GM19023 (cell line): Measurements from ENCODE around the gene MCIDAS.
A peak's percentile ranks its signal among the peaks of the same experiment; 100 is the strongest.

ENCODE experiments used
- ATAC-seq: cut with Tn5 transposase; IDR thresholded peaks from one replicate; pipeline ENCODE4 v1.9.1; 2021; ENCODE audit warnings: mild to moderate bottlenecking, moderate library complexity; ENCODE audit not compliant: unreplicated experiment

MCIDAS gene

DNA sequence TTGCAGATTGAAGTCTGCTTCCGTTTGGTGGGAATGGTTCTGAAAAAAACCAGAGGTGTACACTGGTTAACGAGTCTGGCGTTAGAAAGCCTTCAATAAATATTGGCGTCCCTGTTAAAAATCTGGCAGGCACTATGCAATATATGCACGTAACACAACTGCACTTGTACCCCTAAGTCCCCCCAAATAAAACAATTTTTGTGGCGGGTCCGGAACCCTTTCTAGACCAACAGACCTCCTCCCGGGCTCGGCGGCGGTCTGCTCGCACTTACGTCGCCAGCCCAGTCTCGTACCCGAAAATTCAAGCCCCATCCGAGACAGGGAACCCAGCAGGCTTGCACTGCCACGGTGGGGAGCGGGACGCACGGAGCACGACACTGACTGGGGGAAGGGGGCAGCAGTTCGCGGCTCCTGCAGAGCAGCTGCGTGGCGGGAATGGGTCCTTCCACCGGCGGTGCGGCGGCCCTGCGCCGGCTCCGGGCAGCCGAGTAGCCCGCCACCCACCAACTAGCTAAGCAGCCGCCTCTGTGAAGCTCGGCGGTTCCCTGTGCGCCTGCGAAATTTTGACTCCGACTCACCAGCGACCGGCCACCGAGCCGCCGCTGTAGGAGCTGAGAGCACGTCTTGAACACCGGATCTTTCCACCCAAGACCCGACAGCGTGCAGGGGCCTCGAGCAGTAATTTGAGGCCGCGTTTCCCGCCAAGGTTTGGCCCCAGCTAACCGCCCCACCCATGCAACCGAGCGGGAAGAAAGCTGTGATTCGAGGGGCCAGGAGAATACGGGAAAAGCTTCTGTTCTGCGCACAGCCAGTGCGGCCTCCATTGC, 3.9 kb downstream of the MCIDAS start:
- ATAC-seq = no peak

DNA sequence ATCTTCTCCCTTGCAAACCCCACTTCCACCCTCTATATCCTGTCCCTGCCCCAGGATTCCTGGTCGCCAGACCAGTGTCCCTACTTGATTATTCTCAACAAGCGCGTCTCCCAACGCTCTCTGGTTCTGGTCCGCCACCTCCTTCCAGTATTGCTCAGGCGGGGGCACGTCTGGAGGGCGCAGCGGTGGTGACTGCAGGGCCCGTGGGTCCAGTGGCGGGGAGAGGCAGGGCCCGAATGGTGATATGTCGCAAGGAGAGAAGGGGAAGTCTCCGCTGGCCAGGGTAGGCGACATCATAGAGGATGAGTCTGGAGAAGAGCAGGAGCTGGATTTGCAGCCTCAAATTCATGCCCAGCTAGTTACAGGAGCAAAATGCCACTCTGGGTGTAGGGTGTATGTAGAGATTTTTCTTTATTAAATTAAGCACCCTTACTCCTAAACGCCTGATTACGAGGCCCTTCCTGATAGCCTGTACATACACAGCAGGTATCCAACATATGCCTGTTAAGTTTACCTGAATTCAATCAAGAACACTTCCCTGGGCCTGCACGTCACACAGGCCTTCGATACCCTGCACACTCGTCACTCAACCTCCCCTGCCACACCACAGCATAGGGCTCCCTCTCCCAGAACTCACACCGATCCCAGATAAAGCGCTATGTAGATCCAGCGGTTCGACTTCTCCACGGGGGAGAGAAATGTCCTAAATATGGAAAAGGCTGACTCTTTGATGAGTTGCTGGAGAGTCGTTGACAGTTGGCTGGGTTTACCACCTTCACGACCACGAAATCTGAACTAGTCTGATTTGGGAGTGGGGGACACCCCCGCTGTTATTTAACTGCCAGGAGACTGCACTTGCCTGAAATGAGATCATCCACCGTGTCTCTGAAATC, 4.8 kb downstream of the MCIDAS start:
- ATAC-seq = no peak

DNA sequence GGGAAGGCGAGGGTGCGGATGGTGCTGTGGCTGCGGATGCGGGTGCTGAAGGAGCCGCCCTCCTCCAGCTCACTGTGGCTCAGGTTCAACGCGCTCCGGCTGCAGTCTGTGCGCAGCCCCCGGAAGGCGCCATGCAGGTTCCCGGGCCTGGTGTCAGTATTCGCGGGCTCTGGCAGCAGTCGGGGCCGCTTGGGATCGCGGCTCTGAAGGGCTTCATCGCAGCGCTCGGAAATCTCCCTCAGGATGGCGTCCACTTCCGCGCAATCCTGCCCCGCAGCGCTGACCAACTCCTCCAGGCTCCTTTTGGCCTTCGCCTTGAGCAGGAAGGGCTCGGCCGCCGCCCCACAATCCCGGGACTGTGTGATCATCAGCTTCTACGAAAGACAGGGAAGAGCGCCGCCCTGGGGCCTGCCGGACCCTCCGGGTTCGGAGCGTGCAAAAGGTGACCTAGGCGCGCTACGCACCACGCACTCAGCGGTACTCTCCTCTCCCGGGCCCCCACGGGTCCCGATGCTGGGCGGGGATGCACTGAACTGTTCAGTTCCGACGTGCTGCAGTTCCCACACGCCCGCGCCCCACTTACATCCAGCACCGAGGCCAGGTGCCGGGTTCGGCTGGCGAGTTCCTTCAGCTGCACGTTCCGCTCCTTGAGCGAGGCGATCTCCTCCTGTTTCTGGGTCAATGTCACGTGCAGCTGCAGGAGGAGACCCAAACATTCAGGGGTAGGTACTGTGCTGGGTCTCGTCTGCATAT, 6.5 kb downstream of the MCIDAS start:
- ATAC-seq = no peak

DNA sequence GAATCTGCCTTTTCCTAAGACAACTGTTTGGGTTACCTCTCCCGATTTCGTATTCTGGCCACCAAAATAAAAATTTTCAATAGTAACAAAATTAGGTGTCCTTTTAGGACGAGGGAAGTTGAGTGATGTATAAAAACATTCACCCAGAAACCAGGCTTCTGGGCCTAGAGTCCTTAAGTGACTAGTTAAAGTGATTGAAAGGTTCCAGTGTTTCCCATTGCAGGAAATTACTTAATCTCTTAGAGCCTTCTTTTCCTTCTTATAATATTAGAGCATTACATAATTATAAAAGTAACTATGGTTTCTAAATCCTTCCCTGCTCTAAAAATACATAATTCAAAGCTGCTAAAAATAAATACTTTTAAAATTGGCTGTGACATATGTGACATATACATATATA, 7.3 kb downstream of the MCIDAS start:
- ATAC-seq = no peak

DNA sequence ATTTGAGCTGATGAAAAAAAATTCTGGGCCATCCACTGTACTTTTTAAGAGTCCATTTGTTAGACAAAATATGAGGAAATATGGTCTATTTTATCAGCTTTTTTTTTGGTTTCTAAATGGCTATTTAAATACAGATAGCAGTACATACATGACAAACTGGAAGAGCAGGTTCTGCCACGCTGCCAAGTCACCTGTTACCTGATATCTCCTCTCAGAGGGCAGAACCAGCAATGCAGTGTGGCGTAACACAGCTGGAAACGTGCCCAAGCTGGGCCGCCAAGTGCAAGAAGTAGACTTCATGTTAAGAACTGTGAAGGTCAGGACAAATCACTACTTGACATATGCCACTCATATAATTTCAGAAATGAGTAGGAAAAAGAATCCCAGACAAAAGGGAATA, 8.1 kb downstream of the MCIDAS start:
- no peak for ATAC-seq

DNA sequence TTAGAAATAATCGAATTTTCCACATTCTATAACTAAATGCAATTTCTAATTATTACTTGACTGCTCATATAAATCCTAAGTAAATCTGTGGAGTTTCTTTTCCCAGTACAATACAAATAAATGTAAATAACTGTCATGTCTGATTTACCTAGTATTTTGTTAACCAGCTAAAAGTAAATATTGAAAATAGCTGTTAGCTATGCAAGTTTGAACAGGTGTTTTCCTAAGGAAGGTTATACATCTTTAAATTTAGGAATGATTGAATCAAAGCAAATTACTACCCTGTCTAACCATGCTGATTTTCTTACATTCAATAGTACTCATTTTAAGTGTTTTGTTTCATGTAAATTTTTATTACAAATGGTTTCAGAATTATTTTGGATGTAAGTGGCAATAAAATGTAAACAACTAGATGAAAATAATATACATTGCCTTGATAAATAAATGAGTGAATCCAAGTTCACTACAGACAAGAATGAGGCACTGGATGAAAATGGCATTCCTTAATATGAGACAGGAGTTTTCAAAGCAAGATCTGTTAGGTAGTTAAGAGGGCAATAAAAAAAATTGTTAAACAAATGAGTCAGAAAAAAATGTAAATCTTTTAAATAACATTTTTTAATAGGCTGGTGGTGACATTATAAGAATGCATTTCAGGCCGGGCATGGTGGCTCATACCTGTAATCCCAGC, 15.8 kb downstream of the MCIDAS start:
- ATAC-seq = no peak

DNA sequence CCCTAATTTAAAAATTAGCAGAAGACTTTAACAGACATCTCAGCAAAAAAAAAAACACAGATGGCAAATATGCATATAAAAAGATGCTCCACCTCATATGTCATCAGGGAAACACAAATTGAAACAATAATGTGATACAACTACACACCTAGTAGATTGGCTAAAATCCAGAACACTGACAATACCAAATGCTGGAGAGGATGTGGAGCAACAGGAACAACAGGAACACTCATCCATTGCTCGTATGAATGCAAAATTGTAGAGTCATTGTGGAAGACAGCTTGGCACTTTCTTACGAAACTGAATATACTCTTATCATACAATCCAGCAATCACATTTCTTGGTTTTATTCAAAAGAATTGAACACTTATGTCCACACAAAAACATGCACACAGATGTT, 22.1 kb downstream of the MCIDAS start:
- no peak for ATAC-seq

DNA sequence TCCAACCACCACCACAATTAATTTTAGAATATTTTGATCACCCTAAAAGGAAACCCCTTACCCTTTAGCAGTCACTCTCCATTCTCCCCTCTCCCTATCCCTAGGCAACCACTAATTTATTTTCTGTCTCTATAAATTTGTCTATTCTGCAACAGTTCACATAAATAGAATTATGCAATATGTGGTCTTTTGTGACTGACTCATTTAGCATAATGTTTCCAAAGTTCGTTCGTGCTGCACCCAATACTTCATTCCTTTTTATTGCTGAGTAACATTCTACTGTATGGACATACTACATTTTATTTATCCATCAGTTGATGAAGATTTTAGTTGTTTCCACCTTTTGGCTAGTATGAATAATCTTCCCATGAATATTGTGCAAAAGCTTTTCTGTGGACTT, 36.0 kb downstream of the MCIDAS start:
- no peak for ATAC-seq

DNA sequence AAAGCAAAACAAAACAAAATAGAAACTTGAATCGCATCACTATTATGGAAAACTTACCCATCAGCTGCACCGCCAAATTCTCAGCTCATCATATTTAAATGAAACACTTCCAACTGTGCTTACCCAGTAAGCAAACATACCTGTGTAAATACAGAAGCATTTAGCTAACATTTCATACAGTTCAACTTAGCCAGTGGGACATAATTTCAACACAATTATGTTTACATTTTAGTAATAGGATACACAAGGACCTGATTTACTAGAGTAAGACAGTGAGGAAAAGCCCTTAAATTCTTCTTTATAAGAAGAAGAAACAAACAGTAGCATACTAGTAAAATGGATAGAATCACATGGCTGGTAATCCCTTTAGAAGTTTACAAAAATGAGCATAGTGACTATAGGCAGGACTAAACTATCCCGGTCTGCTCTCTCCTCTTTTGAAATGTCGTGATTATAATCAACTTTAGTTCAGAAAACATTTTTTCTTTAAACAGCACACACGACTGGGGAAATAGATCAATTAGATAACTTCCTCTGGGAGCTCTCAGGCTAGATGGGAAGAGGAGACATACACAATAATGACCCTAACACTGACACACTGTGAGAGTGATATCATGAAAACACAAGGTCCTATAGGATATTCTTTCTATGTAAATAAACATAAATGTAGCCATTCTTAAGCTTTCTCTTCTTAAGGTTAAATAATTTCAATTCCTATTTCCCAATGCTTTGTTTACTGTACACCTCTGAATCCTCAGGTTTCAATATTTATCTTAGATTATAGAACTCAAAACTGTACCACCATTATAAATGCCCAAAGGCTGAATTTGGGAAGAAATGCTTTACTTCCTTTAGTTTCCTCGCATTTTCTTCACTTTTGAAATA, 38.2 kb downstream of the MCIDAS start:
- ATAC-seq = no peak

DNA sequence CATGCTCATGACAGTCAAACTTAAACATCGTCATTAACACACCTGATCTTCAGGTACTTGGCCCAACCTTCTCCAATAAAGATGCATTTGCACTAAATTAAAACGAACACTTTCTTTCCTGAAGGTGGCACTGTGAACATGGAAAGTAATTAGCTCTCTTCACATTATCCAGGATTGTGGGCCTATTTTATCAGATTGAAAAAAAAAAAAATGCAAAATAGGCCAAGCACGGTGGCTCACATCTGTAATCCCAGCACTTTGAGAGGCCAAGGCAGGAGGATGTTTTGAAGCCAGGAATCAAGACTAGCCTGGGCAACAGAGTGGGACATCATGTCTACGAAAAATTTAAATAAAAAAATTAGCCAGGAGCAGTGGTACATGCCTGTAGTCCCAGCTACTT, 39.7 kb downstream of the MCIDAS start:
- ATAC-seq = no peak

DNA sequence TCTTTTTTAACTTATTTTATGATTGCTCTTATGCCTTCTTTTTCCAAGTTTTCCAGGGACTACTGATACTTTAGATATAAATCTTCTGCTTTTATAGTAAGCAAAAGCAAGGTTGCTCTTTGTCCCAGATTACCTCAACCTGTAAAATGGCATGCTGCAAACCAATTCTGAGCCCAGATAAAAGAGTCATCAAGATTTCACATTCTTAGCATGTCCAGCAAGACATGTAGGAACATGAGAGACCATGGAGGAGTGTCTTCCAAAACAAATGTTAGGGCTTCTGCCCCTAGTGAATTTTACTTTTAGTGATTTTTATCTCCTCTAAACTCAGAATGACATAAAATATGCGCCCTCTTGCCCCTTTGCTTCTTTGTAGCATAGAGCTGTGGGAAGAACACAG, 47.1 kb downstream of the MCIDAS start:
- no peak for ATAC-seq

DNA sequence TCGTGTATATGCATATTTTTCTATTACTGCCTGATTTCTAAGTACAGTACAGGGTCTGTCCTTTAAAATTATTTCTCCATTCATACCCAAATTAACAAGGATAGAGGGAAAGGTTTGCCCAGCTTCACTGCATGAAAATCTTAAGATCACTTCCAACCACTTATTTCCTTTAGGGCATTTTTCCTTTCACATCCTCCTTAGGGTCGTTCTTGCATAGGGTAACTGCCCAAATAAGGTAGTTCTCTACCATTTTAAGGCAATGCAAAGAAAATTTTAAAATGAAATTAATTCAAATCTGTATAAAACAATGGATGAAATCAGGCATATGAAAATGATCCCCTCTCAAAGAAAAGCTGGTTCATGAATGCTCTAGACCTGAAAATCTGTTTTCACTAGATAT, 50.0 kb downstream of the MCIDAS start:
- no peak for ATAC-seq

DNA sequence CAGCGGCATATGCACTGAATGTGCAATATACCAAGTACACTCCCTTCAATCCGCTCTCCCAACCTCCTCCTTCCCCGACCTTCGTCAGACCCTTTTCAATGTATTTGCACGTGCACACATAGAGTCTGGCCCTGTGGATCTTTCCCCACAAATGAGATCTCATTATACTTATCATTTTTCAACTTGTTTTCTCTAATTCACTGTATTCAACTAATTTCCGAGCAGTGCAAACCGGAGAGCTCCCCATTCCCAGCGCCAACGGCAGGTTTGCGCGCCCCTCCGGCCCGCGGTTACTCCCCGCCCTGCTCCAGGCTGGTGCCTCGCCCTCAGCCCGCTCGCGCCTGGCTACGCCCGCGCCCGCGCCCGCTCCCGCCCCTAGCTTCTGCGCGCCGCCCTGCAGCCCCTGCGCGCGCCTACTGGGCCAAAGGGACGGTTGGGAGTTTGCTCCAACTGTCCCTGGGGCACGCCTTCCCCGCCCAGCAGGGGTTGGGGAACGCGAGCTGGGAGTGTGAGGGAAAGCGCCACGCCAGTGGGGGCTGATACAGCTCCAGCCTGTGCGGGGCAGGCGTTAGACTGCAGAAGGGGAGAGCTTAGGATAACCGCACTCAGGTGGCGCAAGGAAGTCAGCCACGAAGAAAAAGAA, 50.8 kb downstream of the MCIDAS start:
- ATAC-seq = no peak

DNA sequence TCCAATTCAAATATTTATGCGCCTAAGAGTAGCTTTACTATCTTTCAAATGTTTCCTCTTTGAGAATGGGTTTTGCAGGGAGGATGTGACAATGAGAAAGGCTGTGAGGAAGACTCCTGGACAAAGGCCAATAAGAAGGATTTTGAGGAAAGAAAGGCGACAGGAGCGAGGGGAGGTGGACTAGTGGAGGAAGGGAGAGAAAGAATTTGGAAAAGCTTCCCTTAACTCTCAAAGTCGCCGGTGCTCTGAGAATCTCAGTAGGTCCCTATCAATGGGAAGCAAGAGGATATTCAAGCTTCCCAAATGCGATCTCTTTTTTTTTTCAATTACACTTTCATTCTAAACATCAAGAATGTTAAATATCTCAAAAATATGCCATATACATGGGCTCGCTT, 51.3 kb downstream of the MCIDAS start:
- no peak for ATAC-seq

DNA sequence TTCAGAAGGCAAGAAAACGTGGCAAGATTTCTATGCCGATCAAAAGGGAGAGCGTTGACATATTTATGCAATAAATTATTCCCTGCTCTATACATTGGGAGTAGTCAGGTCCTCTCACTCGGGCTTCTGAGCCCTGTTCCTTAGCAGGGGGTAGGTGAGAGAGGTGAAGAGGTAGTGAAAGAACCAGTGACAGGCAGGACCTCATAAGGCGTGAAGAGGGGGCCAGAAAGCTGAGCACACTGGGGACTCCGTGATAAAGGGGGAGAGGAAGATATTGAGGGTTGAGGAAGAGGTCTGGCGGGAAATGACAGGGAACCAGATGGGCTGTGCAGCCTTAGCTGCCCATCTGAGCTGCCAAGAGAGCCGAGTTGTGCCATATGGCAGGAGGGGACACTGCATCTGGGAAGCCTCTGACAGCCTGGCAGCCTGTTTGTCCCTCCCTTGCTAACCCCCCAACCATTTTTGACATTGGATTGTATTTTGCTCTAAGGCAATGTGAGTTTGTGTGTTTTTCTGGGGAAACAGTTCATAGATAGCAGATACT, 53.4 kb downstream of the MCIDAS start:
- peak; percentile 14 for ATAC-seq

DNA sequence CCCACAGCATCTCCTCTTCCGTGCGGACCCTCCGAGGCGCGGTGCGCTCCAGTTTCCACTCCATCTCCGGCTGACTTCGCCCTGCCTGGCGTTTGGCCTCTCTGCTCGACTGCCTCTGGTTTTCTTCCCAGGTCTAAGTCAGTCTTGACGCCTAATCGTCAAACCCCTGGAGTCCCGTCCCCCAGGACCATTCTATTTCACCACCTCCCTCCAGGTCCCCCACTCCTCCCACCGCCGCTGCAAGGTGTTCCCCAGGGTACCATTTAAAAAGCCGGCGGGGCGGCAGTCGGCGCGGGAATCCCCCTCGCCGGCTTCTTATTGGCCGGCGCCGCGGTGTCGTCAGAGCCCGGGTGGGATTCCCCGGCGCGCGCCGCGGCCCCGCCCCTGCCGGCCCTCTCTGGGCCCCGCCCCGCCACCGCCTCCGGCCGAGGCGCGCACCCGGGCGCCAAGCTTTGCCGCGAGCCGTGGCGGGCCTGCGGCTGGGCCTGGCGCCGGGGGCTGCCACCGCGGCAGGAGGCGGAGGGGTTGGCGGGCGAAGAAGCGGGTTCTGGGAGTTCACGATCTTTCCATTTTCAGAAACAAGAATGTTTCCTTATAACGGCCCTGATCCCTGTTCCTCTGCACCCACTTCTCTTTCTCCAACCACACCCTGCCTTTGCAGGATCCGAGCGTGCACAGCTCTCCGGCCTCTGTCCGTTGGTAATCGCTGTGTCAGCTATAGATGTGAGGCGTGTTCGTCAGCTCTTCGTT, 54.0 kb downstream of the MCIDAS start, which contains the start of gene CDC20B:
Gene CDC20B (minus strand): TSS at position 241 of the 750 bp plus-strand sequence. CDS start 177 bp downstream, at position 64.
- peak; percentile 95 for ATAC-seq

DNA sequence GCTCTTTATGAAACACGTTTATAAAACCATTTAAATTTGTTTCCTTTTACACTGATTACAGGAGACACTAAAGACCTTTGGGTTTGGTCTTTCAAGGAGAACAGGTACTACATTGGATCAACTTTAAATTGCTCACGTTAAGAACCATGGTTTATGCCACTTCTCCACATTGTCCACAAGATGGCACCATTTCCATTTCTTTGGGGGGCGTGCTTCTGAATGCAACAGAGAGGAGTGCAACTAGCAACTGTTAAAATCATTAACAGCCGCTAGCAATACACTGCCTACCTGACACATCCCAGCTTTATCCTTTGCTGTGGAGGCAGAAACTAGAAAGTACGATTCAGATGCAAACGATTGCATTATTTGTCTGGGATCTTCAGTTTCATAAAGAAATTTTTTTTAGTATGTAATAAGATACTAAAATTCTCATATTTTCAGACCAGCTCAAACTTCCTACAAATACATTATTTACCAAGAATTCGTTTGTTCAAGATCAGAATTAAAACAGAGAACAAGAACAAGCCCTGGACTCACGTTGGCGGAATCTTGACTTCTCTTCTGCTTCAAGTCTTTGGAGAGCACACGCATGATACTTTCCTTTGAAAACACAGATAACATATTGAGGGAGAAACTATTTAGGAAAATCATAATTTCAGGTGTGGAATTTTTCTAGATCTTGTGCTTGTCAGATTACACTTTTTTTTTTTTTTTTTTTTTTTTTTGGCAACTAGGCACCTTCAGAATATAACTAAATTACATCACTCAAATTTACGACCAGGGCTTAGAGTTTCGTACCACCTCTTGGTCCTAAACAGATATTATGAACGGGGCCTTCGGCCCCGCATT, 54.8 kb downstream of the MCIDAS start:
- peak; percentile 45 for ATAC-seq
